ENCODE data around the gene LRRC74A. TPM values are rescaled to one million over a fixed set of nuclear protein-coding genes. Genes with fewer than 3 reads are reported as not detected.

The LRRC74A gene
- total and polyA plus RNA-seq, 2 experiments from 2014 or later: not detected

DNA sequence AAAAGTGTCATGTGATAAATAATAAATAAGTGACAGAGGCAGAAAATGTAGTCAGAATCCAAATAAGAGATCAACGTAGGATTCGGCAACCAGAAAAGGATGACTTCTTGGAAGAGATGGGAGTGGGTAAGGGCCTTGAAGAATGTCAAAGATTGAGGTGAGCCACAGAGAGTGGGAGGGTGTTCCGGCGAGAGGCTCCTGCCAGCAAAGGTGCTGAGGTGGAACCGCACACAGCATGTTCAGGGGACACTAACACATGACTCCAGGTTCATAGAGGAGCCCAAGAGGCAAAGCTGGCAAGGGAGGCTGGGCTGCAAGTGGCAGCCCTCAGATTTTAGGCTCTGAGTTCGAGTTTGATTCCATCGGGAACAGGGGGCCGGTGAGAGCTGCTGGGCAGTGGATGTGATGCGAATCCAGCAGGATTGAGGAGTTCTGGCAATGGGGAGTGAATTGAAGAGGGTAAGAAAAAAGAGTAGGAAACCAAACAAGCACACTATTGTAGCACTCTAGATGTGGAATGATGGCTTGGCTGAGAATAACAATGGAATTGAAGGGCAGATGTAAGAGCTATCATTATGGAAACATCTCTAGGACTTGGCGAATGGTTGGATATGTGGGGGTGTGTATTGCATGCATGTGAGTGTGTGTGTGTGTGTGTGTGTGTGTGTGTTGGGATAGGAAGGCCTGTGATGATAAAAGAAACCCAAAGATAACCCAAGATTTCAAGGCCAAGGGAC, 36.5 kb downstream of the LRRC74A start:
- H3K27ac ChIP-seq: no peak overlapping the region
- no peaks in the 10 kb centered on the region for H4K20me1 ChIP-seq (ENCODE audit: insufficient read depth, poor library complexity, severe bottlenecking)
- DNase-seq (ENCODE audit: low spot score): no peak
- H3K36me3 ChIP-seq (replicated peaks; ENCODE audit: insufficient read depth, low read depth): no peaks in the 10 kb centered on the region
- H3K9me2 ChIP-seq (replicated peaks; ENCODE audit: insufficient read depth): no peaks in the 10 kb centered on the region
- TF ChIP-seq, protein P1, sequence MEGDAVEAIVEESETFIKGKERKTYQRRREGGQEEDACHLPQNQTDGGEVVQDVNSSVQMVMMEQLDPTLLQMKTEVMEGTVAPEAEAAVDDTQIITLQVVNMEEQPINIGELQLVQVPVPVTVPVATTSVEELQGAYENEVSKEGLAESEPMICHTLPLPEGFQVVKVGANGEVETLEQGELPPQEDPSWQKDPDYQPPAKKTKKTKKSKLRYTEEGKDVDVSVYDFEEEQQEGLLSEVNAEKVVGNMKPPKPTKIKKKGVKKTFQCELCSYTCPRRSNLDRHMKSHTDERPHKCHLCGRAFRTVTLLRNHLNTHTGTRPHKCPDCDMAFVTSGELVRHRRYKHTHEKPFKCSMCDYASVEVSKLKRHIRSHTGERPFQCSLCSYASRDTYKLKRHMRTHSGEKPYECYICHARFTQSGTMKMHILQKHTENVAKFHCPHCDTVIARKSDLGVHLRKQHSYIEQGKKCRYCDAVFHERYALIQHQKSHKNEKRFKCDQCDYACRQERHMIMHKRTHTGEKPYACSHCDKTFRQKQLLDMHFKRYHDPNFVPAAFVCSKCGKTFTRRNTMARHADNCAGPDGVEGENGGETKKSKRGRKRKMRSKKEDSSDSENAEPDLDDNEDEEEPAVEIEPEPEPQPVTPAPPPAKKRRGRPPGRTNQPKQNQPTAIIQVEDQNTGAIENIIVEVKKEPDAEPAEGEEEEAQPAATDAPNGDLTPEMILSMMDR (IDR thresholded peaks at IDR 0.05; ENCODE audit: poor library complexity): no peak
- TF ChIP-seq EZH2 (IDR thresholded peaks at IDR 0.05; ENCODE audit: borderline replicate concordance) (no peak), EZH2phosphoT487 (IDR thresholded peaks at IDR 0.05; ENCODE audit: low read depth, severe bottlenecking, unreplicated experiment) (no peak)
- H3K27me3 ChIP-seq: no peaks in the 10 kb centered on the region
- no peak overlapping the region for H3K4me3 ChIP-seq
- H3K9me3 ChIP-seq (ENCODE audit: low read depth): no peaks in the 10 kb centered on the region
- no peaks in the 10 kb centered on the region for H3K4me1 ChIP-seq (ENCODE audit: insufficient read depth)
- H3K4me2 ChIP-seq: no peak overlapping the region
- H3K79me2 ChIP-seq: no peaks in the 10 kb centered on the region
- WGBS (ENCODE audit: low lambda C conversion rate, missing lambda C conversion rate): 85% methylated on average over 10 of the region's 10 CpGs
- H2AFZ ChIP-seq: no peak overlapping the region

DNA sequence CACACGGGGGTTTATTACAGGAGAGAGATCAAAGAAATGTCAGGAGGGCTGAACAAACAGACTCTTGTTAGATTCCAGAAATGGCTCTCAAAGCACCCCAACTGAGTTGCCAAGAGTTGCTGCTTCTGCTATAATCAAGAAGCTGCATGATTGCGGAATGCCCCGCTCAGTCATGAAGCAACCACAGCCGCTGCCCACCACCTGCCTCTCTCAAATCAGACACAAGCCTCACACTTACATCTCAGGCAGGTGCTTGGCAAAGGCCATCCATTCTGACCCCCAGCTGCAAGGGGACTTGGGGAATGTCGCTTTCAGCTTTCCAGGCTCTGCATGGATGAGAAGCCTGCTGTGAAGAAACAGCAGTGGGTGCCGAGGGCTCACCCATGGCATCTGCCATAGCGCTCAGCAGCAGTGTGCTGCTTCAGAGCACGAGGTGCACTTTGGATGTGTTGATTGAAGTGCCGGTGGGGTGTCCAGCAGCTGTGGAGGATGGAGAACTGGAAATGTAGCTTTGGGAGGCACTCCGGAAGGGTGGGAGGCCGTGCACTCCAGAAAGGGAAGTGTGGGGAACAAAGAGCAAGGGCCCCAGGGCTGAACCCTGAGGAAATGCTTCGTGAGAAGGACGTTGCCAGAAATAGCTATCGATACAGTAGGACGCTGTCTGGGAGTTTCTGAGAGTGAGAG, 37.7 kb downstream of the LRRC74A start:
- no peaks in the 10 kb centered on the region for H3K9me3 ChIP-seq (ENCODE audit: low read depth)
- no peaks in the 10 kb centered on the region for H3K4me1 ChIP-seq (ENCODE audit: insufficient read depth)
- H4K20me1 ChIP-seq (ENCODE audit: insufficient read depth, poor library complexity, severe bottlenecking): no peaks in the 10 kb centered on the region
- H3K9me2 ChIP-seq (replicated peaks; ENCODE audit: insufficient read depth): no peaks in the 10 kb centered on the region
- H3K4me3 ChIP-seq: no peak overlapping the region
- no peaks in the 10 kb centered on the region for H3K79me2 ChIP-seq
- no peak overlapping the region for H3K4me2 ChIP-seq
- no peak for DNase-seq (ENCODE audit: low spot score)
- WGBS (ENCODE audit: low lambda C conversion rate, missing lambda C conversion rate): 52% methylated on average over 15 of the region's 15 CpGs
- no peak overlapping the region for H2AFZ ChIP-seq
- TF ChIP-seq EZH2phosphoT487 (IDR thresholded peaks at IDR 0.05; ENCODE audit: low read depth, severe bottlenecking, unreplicated experiment): no peak
- TF ChIP-seq EZH2 (IDR thresholded peaks at IDR 0.05; ENCODE audit: borderline replicate concordance): no peak
- TF ChIP-seq, protein P1 (IDR thresholded peaks at IDR 0.05; ENCODE audit: poor library complexity): no peak
- no peaks in the 10 kb centered on the region for H3K27me3 ChIP-seq
- H3K27ac ChIP-seq: no peak overlapping the region
- no peaks in the 10 kb centered on the region for H3K36me3 ChIP-seq (replicated peaks; ENCODE audit: insufficient read depth, low read depth)

DNA sequence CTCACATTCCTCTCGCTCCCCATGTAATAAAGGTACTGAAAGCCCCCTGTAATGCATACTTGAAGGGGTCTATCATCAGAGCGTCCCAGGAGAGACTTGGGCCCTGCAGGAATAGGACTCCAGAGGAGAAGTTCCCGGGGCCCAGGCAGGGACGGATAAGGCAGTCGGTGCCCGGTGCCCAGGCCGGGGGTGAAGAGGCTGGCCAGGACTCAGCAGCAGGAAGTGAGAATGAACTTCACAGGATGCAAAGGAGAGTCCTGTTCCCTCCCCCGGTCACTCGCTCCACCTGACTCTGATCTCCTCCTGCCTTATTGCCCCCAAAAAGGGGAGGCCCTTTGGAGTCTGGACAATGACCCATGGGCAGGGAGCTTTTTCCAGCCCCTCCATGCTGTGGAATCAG, 40.2 kb downstream of the LRRC74A start:
- Histone ChIP-seq H3K27me3 (no peaks in the 10 kb centered on the region), H3K4me1 (ENCODE audit: insufficient read depth) (no peaks in the 10 kb centered on the region), H2AFZ (no peak overlapping the region), H3K79me2 (no peaks in the 10 kb centered on the region), H3K4me2 (no peak overlapping the region), H3K9me2 (replicated peaks; ENCODE audit: insufficient read depth) (no peaks in the 10 kb centered on the region), H3K36me3 (replicated peaks; ENCODE audit: insufficient read depth, low read depth) (no peaks in the 10 kb centered on the region), H4K20me1 (ENCODE audit: insufficient read depth, poor library complexity, severe bottlenecking) (no peaks in the 10 kb centered on the region), H3K9me3 (ENCODE audit: low read depth) (no peaks in the 10 kb centered on the region), H3K4me3 (no peak overlapping the region), H3K27ac (no peak overlapping the region)
- DNase-seq (ENCODE audit: low spot score): no peak
- WGBS (ENCODE audit: low lambda C conversion rate, missing lambda C conversion rate): 70% methylated on average over 9 of the region's 9 CpGs
- TF ChIP-seq, protein P1 (IDR thresholded peaks at IDR 0.05; ENCODE audit: poor library complexity): no peak
- TF ChIP-seq EZH2 (IDR thresholded peaks at IDR 0.05; ENCODE audit: borderline replicate concordance): no peak
- no peak for TF ChIP-seq EZH2phosphoT487 (IDR thresholded peaks at IDR 0.05; ENCODE audit: low read depth, severe bottlenecking, unreplicated experiment)
